Measurements from ENCODE around the gene ANKS3.

The ANKS3 gene

DNA sequence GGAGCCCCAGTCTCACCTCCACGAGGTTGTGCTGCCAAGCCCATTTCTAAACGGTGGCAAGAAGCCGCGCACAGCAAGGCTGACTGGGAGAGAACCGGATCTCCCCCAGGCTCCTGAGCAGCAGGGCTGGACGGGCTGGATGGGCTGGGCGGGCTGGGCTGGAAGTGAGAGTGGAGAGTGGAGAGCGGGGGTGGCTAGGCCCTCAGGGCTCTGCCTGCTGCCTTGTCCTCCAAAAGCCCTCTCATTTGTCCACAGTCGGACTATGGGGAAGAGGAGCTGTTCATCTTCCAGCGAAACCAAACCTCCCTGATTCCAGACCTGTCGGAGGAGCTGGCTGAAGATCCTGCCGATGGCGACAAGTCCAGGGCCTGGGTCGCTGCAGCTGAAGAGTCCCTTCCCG, 3.5 kb upstream of the ANKS3 start:
- TF ChIP-seq, protein P1, sequence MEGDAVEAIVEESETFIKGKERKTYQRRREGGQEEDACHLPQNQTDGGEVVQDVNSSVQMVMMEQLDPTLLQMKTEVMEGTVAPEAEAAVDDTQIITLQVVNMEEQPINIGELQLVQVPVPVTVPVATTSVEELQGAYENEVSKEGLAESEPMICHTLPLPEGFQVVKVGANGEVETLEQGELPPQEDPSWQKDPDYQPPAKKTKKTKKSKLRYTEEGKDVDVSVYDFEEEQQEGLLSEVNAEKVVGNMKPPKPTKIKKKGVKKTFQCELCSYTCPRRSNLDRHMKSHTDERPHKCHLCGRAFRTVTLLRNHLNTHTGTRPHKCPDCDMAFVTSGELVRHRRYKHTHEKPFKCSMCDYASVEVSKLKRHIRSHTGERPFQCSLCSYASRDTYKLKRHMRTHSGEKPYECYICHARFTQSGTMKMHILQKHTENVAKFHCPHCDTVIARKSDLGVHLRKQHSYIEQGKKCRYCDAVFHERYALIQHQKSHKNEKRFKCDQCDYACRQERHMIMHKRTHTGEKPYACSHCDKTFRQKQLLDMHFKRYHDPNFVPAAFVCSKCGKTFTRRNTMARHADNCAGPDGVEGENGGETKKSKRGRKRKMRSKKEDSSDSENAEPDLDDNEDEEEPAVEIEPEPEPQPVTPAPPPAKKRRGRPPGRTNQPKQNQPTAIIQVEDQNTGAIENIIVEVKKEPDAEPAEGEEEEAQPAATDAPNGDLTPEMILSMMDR (conservative IDR thresholded peaks at IDR 0.05; ENCODE audit: control insufficient read depth, insufficient read depth, low read depth, low read length) = no peak
- no peak for DNase-seq (ENCODE audit: low read depth)
- no peak overlapping the region for H3K4me3 ChIP-seq (ENCODE audit: control insufficient read depth, low read depth, low read length)

DNA sequence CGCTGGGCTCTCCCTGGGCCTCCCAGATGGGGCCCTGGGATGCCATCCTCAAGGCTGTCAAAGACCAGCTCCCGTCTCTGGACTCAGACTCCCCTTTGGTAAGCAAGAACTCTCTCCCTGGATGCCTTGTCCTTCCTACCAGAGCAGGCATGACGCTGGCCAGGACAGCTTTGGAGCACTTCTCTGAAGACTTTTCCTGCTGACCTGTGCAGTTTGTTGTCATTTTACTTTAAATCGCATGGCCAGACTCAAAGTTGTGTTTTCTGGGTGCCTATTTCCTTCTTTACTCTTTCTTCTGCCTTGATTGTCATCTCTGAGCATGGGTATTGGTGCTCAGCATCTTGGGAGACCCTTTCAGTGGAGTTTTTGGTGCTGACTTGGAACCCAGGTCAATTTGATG, 2.5 kb upstream of the ANKS3 start:
- TF ChIP-seq, protein P1 (conservative IDR thresholded peaks at IDR 0.05; ENCODE audit: control insufficient read depth, insufficient read depth, low read depth, low read length) = no peak
- no peak for DNase-seq (ENCODE audit: low read depth)
- H3K4me3 ChIP-seq (ENCODE audit: control insufficient read depth, low read depth, low read length) = no peak overlapping the region

DNA sequence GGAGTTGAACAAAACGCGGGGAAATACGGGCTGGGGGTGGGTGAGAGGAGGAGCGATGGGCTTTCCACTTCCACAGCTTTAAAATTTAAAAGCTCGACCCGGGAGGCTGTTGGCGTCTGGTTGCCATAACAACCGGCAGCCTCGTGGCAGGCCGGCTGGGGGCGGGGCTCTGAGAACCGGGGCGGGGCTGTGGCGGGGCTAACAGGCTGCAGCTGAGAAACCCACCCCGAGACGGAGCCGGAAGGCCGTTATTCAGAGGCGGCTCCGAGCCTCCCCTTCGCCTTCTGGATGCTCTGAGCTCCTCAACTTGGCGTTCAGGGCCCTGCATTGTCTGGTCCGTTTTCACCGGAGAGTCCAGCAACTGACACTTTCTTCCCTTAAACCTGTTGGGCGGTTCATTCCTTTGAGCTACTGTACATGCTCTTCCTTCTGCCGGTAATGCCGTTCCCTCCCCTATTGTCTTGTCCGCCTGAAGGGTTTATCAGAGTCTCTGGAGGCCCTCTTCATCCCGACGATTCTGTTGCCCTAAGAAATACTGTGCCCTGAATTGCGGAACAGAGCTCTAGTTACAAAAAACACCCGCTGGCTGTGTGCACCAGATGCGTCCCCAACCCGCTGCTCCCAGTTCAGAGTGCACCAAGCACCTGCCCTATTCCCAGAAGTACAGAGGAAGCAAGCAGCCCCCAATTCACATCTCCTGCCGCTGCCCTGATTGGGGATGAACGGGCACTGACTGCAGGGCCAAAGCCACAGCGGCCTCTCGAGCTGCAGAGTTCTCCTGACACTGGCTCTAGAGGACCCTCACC, 862 bp upstream of the ANKS3 start:
- H3K4me3 ChIP-seq (ENCODE audit: control insufficient read depth, low read depth, low read length) = peak overlapping the region; percentile 86
- DNase-seq (ENCODE audit: low read depth) = peak; percentile 68
- TF ChIP-seq, protein P1 (conservative IDR thresholded peaks at IDR 0.05; ENCODE audit: control insufficient read depth, insufficient read depth, low read depth, low read length) = no peak

DNA sequence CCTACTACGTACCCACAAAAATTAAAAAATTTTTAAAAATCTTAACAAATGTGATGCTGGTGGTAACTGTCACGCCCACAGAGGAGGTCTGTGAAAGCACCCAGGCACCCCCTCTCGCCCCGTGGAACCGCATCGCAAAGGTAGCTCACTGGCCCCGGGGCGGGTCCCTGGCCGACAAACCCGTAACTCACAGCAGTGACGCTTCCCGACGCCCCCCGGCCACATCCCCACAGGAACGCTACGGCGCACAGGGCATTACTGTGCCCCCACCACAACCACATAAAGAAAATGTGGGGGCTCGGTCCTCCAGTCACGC, 366 bp downstream of the ANKS3 start:
- no peak for DNase-seq (ENCODE audit: low read depth)
- TF ChIP-seq, protein P1 (conservative IDR thresholded peaks at IDR 0.05; ENCODE audit: control insufficient read depth, insufficient read depth, low read depth, low read length) = no peak

DNA sequence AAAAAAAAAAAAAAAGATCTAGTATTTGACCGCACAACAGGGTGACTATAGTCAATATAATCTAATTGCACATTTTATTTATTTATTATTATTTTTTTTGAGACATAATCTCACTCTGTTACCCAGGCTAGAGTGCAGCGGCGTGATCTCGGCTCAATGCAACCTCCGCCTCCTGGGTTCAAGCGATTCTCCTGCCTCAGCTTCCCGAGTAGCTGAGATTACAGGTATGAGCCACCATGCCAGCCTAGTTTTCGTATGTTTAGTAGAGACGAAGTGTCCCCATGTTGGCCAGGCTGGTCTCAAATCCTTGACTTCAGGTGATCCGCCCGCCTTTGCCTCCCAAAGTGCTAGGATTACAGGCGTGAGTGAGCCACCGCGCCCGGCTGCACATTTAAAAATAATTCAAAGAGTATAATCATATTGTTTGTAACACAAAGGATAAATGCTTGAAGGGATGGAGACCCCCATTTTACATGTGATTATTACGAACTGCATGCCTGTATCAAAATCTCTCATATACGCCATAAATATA, 794 bp downstream of the ANKS3 start:
- TF ChIP-seq, protein P1 (conservative IDR thresholded peaks at IDR 0.05; ENCODE audit: control insufficient read depth, insufficient read depth, low read depth, low read length) = no peak
- peak overlapping the region; percentile 86 for H3K4me3 ChIP-seq (ENCODE audit: control insufficient read depth, low read depth, low read length)
- no peak for DNase-seq (ENCODE audit: low read depth)

More for the DNA sequence above, 366 bp downstream of the ANKS3 start:
- H3K4me3 ChIP-seq (ENCODE audit: control insufficient read depth, low read depth, low read length) = peak overlapping the region; percentile 86

DNA sequence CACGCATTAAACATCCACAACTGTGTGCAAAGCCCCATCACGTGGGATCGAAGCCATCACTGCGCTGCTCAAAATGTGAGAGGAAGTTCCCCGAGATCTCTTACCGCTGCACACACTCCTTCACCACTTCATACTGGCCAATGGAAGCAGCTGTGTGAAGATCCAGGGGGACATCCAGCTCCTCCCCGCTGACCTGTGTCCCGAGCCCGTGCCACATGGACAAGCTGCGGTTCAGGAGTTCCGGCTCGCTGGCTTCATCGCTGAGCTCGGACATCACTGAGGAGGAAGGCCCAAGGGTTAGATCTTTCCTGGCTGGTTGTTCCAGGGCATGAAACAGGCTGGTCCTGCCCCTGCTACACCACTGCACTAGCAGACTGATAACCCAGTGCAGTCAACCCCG, 4.2 kb downstream of the ANKS3 start:
- H3K4me3 ChIP-seq (ENCODE audit: control insufficient read depth, low read depth, low read length) = no peak overlapping the region
- no peak for DNase-seq (ENCODE audit: low read depth)
- TF ChIP-seq, protein P1 (conservative IDR thresholded peaks at IDR 0.05; ENCODE audit: control insufficient read depth, insufficient read depth, low read depth, low read length) = no peak
